GM18870 (cell line): Measurements from ENCODE around the gene IFI44.

Source experiments
- ATAC-seq: cut with Tn5 transposase; IDR thresholded peaks from one replicate; pipeline ENCODE4 v1.9.1; 2021; ENCODE audit warnings: moderate library complexity; ENCODE audit not compliant: unreplicated experiment

IFI44 gene

GRCh38 chr1:78649628-78650027 is at the start of gene IFI44:
Gene IFI44, plus strand, starts transcription at chr1:78649831. Its CDS starts 365 bp downstream, at chr1:78650196.
- peak; percentile 94 for ATAC-seq

GRCh38 chr1:78601068-78601467 is 48.6 kb upstream of the IFI44 start:
- no peak for ATAC-seq

GRCh38 chr1:78603206-78603605 is 46.4 kb upstream of the IFI44 start:
- ATAC-seq: no peak

GRCh38 chr1:78604643-78605042 is 45.0 kb upstream of the IFI44 start:
- ATAC-seq: no peak

GRCh38 chr1:78606274-78606673 is 43.4 kb upstream of the IFI44 start:
- no peak for ATAC-seq

GRCh38 chr1:78607334-78607927 is 42.2 kb upstream of the IFI44 start:
- ATAC-seq: no peak

- ATAC-seq: no peak
Measured at GRCh38 chr1:78607944-78608343, 41.7 kb upstream of the IFI44 start.

- ATAC-seq: peak; percentile 53
Measured at GRCh38 chr1:78617615-78618026, 32.0 kb upstream of the IFI44 start.

GRCh38 chr1:78619032-78619431 is 30.6 kb upstream of the IFI44 start:
- no peak for ATAC-seq

GRCh38 chr1:78619446-78619802 is 30.2 kb upstream of the IFI44 start:
- ATAC-seq: peak; percentile 4

- peak; percentile 38 for ATAC-seq
Measured at GRCh38 chr1:78619803-78620579, 29.6 kb upstream of the IFI44 start, which contains the start of gene IFI44L. Gene IFI44L, plus strand, starts transcription at chr1:78620448. Its CDS starts 7,468 bp downstream, at chr1:78627916.

GRCh38 chr1:78620666-78621065 is 29.0 kb upstream of the IFI44 start:
- ATAC-seq: no peak

GRCh38 chr1:78622548-78622947 is 27.1 kb upstream of the IFI44 start:
- no peak for ATAC-seq

- no peak for ATAC-seq
Measured at GRCh38 chr1:78624035-78624434, 25.6 kb upstream of the IFI44 start.

- ATAC-seq: no peak
Measured at GRCh38 chr1:78627321-78627720, 22.3 kb upstream of the IFI44 start.

GRCh38 chr1:78630600-78630999 is 19.0 kb upstream of the IFI44 start:
- no peak for ATAC-seq

GRCh38 chr1:78633209-78633608 is 16.4 kb upstream of the IFI44 start:
- no peak for ATAC-seq

- peak; percentile 75 for ATAC-seq
Measured at GRCh38 chr1:78640462-78640861, 9.2 kb upstream of the IFI44 start.

GRCh38 chr1:78641558-78641957 is 8.1 kb upstream of the IFI44 start:
- ATAC-seq: no peak

- ATAC-seq: no peak
Measured at GRCh38 chr1:78645723-78646122, 3.9 kb upstream of the IFI44 start.

GRCh38 chr1:78647238-78647637 is 2.4 kb upstream of the IFI44 start:
- no peak for ATAC-seq

GRCh38 chr1:78650114-78650660 is 556 bp downstream of the IFI44 start:
- ATAC-seq: no peak
